ENCODE results near the gene SIRT3. TPM values are rescaled to one million over a fixed set of nuclear protein-coding genes. Genes with fewer than 3 reads are reported as not detected.

SIRT3 gene
- total and polyA plus RNA-seq, 2 donors (not counting 1 experiment from before 2014, with no cell fraction given), result 8.8 to 11.0 TPM

GRCh38 chr11:279966-280705 lies 44.0 kb upstream of the SIRT3 start:
- peak in 1 of 2 donors; percentile 36 for DNase-seq (ENCODE audit: low read depth in 2 of 2)
- H3K27me3 ChIP-seq (ENCODE audit: control insufficient read depth, insufficient read depth, low read length), result peaks cover 63% of the 10 kb centered on the region

GRCh38 chr11:279040-279965 lies 43.2 kb upstream of the SIRT3 start:
- H4K20me1 ChIP-seq (ENCODE audit: control insufficient read depth, extremely low read depth, insufficient read depth, low read length), result no peaks in the 10 kb centered on the region
- H3K9ac ChIP-seq (ENCODE audit: insufficient read depth, low read length), result no peak overlapping the region
- no peak overlapping the region for H3K4me2 ChIP-seq (ENCODE audit: extremely low read depth, insufficient read depth, low read length)
- H3K4me1 ChIP-seq (ENCODE audit: control insufficient read depth, extremely low read depth, insufficient read depth, low read length), result no peaks in the 10 kb centered on the region
- H3K27me3 ChIP-seq (ENCODE audit: control insufficient read depth, insufficient read depth, low read length), result peaks cover 63% of the 10 kb centered on the region
- peak; percentile 18 for TF ChIP-seq EZH2 (IDR thresholded peaks at IDR 0.05; ENCODE audit: low read length, missing control alignments)
- TF ChIP-seq CTCF (conservative IDR thresholded peaks at IDR 0.05 in 1 of 2, IDR thresholded peaks at IDR 0.05 in 1 of 2; ENCODE audit: low read depth in 1 of 2, low read length in 2 of 2), result no peak
- no peak overlapping the region for H3K27ac ChIP-seq (ENCODE audit: insufficient read depth, low read length)
- no peak for DNase-seq (ENCODE audit: low read depth in 2 of 2)
- H3K79me2 ChIP-seq (ENCODE audit: control insufficient read depth, insufficient read depth, low read length), result no peaks in the 10 kb centered on the region
- no peaks in the 10 kb centered on the region for H3K9me3 ChIP-seq (ENCODE audit: control insufficient read depth, insufficient read depth, low read depth, low read length)
- no peak overlapping the region for H2AFZ ChIP-seq (ENCODE audit: low read length)
- no peaks in the 10 kb centered on the region for H3K36me3 ChIP-seq (ENCODE audit: control insufficient read depth, insufficient read depth, low read length)
- H3K4me3 ChIP-seq (replicated peaks in 1 of 4; ENCODE audit: control extremely low read depth in 1 of 4, insufficient read depth in 1 of 4, low read depth in 3 of 4, low read length in 4 of 4), result no peak overlapping the region

More at GRCh38 chr11:279966-280705, 44.0 kb upstream of the SIRT3 start:
- Histone ChIP-seq H3K4me1 (ENCODE audit: control insufficient read depth, extremely low read depth, insufficient read depth, low read length) (no peaks in the 10 kb centered on the region), H3K9ac (ENCODE audit: insufficient read depth, low read length) (no peak overlapping the region), H3K4me3 (replicated peaks in 1 of 4; ENCODE audit: control extremely low read depth in 1 of 4, insufficient read depth in 1 of 4, low read depth in 3 of 4, low read length in 4 of 4) (no peak overlapping the region), H4K20me1 (ENCODE audit: control insufficient read depth, extremely low read depth, insufficient read depth, low read length) (no peaks in the 10 kb centered on the region), H3K9me3 (ENCODE audit: control insufficient read depth, insufficient read depth, low read depth, low read length) (no peaks in the 10 kb centered on the region), H3K36me3 (ENCODE audit: control insufficient read depth, insufficient read depth, low read length) (no peaks in the 10 kb centered on the region), H3K4me2 (ENCODE audit: extremely low read depth, insufficient read depth, low read length) (no peak overlapping the region), H3K79me2 (ENCODE audit: control insufficient read depth, insufficient read depth, low read length) (no peaks in the 10 kb centered on the region), H3K27ac (ENCODE audit: insufficient read depth, low read length) (no peak overlapping the region), H2AFZ (ENCODE audit: low read length) (no peak overlapping the region)
- peak; percentile 35 for TF ChIP-seq EZH2 (IDR thresholded peaks at IDR 0.05; ENCODE audit: low read length, missing control alignments)
- no peak for TF ChIP-seq CTCF (conservative IDR thresholded peaks at IDR 0.05 in 1 of 2, IDR thresholded peaks at IDR 0.05 in 1 of 2; ENCODE audit: low read depth in 1 of 2, low read length in 2 of 2)
